Mucosa of descending colon (tissue), 3 donors: Measurements from ENCODE around the gene PLGRKT. TPM values are rescaled to one million over a fixed set of nuclear protein-coding genes. Genes with fewer than 3 reads are reported as not detected.
"Not testable (repeated sequence)": the region's sequence is repeated elsewhere in the genome, so short reads cannot be mapped to it uniquely, and the experiment has no call there.

Experiments
- ATAC-seq: fragments of 200-7000 bp; cut with Tn5 transposase; one replicate; pipeline ENCODE4 v1.9.1; 2020; ENCODE audit warnings: mild to moderate bottlenecking, moderate library complexity
- DNase-seq, 3 donors: peaks; one replicate each; pipeline ENCODE4 v3.0.0-alpha.2; 2020
- H3K36me3 ChIP-seq: fragments of 200-600 bp; one replicate; pipeline ENCODE4 v1.8.0; 2021; ENCODE audit warnings: low read depth, mild to moderate bottlenecking
- H3K4me1 ChIP-seq: fragments of 200-600 bp; one replicate; pipeline ENCODE4 v1.8.0; 2021; ENCODE audit warnings: low read depth, mild to moderate bottlenecking
- H3K4me3 ChIP-seq: fragments of 200-600 bp; one replicate; pipeline ENCODE4 v1.8.0; 2021; ENCODE audit warnings: mild to moderate bottlenecking
- H3K9me3 ChIP-seq: fragments of 200-600 bp; one replicate; pipeline ENCODE4 v1.8.0; 2021; ENCODE audit warnings: mild to moderate bottlenecking
- intact Hi-C, 2 donors: fragments of 100-400 bp; cut with DNase I in 1 of 2; cut with micrococcal nuclease in 1 of 2; formaldehyde crosslinking; loops; one replicate each; pipeline versions ENCODE4 v1.11.0 to v1.11.1; 2022; cut with DNase I, micrococcal nuclease
- total RNA-seq, 3 donors: library from RNA; stranded (reverse); fragmentation: NEBNext Ultra II Directional in 2 of 3; extraction: Animal tissue kit (Norgen Biotek cat#: 25700) in 2 of 3; gene quantifications; one replicate each; pipeline versions ENCODE4 v1.2.1 to v1.2.4, GENCODE V29; 2021 to 2023
- TF ChIP-seq, protein P1 (sequence below): fragments of 200-600 bp; IDR thresholded peaks from one replicate; pipeline ENCODE4 v1.8.0; 2022; ENCODE audit warnings: antibody characterized with exemption, mild to moderate bottlenecking
- donor health status: DM: no; HTN: no; CAD: no; lungs with moderate emphysema.
- donor health status: DM: no; HTN: no; CAD: no.
- donor health status: DM: no; HTN: yes; CAD: no.

Gene PLGRKT
- total RNA-seq, 3 donors from 2014 or later: 34.0 to 67.1 (median 53.0) TPM

DNA sequence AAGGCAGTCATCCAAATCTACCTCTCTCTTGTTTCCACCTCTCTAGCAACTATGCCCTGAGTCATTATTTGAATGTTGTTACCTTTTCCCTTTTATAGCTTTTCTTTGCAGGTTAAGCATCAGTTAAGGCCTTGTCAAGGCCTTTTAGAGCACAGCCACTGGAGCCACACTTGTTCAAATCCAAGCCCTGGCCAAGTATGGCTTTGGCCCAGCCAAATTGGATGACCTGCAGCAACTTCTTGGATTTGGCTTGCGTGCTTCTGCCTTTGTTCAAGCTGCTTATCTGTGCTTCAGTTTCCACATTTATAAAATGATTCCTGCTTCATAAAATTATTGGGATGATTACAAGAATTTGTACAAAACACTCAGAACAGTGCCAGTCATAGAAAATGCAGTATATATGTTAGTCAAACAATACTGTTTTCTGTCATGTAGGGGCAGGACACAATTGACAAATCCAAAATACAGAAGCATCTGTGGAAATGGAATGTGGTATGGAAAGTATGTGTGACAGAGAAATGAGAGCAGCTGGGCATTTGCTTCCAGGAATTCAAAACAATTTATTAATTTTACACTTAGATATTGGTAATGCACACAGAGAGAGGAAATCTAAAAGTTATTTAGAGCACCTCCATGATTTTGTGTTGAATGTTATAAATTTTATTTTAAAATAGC is 80.2 kb downstream of the PLGRKT start:
- Histone ChIP-seq H3K4me1 (peaks cover 6% of the 10 kb centered on the region), H3K36me3 (no peaks in the 10 kb centered on the region), H3K4me3 (no peak overlapping the region), H3K9me3 (no peaks in the 10 kb centered on the region)
- no peak for ATAC-seq
- TF ChIP-seq, protein P1, sequence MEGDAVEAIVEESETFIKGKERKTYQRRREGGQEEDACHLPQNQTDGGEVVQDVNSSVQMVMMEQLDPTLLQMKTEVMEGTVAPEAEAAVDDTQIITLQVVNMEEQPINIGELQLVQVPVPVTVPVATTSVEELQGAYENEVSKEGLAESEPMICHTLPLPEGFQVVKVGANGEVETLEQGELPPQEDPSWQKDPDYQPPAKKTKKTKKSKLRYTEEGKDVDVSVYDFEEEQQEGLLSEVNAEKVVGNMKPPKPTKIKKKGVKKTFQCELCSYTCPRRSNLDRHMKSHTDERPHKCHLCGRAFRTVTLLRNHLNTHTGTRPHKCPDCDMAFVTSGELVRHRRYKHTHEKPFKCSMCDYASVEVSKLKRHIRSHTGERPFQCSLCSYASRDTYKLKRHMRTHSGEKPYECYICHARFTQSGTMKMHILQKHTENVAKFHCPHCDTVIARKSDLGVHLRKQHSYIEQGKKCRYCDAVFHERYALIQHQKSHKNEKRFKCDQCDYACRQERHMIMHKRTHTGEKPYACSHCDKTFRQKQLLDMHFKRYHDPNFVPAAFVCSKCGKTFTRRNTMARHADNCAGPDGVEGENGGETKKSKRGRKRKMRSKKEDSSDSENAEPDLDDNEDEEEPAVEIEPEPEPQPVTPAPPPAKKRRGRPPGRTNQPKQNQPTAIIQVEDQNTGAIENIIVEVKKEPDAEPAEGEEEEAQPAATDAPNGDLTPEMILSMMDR: no peak
- DNase-seq: no peak
- intact Hi-C loops: no loop called here

DNA sequence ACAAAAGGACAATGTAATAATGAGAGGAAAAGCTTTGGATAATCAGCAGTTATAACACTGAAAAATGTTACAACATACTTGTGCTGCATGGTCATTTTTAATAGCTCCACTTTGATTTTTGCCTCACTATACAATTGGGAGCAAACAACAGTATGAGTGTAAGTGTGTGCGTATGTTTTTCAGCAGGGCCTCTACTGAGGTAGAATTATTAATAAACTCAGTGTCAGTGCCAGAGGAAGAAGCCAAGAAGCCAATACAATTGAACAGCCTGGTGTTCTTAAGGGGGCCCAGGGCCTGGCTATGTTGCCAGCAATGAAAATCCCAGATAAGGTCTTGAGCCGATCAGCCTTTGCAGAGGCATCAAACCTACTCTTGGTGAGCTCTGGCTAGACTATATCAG is 81.9 kb downstream of the PLGRKT start:
- no peak overlapping the region for H3K4me3 ChIP-seq
- TF ChIP-seq, protein P1: no peak
- peaks cover 6% of the 10 kb centered on the region for H3K4me1 ChIP-seq
- DNase-seq (no peak), ATAC-seq (no peak)
- H3K9me3 ChIP-seq: no peaks in the 10 kb centered on the region
- H3K36me3 ChIP-seq: no peaks in the 10 kb centered on the region
- intact Hi-C loops: no loop called here

DNA sequence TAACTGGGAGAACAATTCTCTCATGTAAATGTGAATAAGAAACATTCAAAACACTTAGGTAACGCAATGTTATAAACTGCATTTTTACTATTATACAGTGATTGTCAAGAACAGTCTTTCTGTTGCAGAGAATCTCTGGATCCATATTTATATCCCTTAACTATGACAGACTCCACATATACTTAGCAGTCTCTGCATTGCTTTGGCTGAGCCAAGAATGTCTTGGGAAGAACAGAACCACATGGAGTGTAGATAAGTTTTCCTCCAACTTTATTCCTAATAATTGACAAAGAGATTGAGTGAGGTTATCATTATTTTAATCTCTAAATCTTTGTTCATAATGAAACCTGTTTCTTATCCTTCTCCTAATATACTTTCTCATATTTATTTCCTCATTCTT is 82.5 kb downstream of the PLGRKT start:
- ATAC-seq (no peak), DNase-seq (no peak)
- peaks cover 4% of the 10 kb centered on the region for H3K4me1 ChIP-seq
- H3K9me3 ChIP-seq: no peaks in the 10 kb centered on the region
- H3K4me3 ChIP-seq: no peak overlapping the region
- intact Hi-C loops: no loop called here
- TF ChIP-seq, protein P1: no peak
- H3K36me3 ChIP-seq: no peaks in the 10 kb centered on the region

DNA sequence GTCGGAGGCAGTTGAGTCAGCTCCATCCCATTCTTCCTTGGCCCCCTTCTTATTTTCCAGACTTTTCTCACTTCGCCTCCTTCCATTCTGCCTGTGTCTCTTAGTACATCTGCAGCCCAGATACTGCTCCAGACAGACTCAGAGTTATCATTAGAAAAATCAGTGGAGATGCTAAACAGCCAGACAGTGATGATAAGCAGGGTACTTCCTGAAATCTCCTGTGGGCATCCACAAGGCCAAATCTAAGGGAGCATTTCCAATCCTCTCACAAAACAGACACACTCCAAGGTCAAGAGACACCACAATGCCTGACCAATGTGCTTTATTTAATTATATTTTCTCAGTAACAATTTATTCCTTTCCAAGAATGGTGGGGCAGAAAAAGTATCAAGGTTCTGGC is 83.5 kb downstream of the PLGRKT start:
- Histone ChIP-seq H3K36me3 (no peaks in the 10 kb centered on the region), H3K9me3 (no peaks in the 10 kb centered on the region), H3K4me1 (no peaks in the 10 kb centered on the region), H3K4me3 (no peak overlapping the region)
- intact Hi-C loops: no loop called here
- TF ChIP-seq, protein P1: no peak
- DNase-seq (no peak), ATAC-seq (no peak)

DNA sequence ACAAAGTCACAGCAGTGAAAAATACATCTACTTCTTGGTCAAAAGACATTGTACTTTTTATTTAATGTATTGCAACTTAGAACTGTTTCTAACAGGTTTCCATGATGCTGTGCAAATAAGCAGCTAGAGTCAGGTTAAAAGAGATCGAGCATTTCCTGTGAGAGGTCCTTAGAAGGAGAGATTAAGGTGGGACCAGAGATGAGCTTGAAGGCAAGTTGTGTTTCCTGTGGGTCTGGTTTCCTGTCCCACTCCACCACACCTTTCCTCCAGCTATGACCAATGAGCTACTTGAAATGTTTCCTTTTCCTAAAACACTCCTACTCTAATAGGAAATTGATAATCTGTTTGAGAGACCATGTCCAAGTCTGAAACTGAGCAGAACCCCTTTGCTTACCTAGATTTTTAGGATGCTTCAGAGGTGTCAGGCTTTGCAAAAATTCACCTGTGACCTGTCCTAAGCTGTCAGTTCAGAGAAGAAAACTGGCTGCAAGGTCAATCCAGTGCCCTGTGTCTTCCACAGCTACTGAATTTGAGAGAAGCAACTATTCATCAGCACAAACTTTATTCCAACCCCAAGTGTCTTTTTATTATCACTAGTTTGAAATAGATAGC is 85.0 kb downstream of the PLGRKT start:
- ATAC-seq (peak; percentile 55), DNase-seq (no peak)
- intact Hi-C loops: no loop called here
- H3K9me3 ChIP-seq: no peaks in the 10 kb centered on the region
- no peak overlapping the region for H3K4me3 ChIP-seq
- no peaks in the 10 kb centered on the region for H3K4me1 ChIP-seq
- no peaks in the 10 kb centered on the region for H3K36me3 ChIP-seq
- TF ChIP-seq, protein P1: no peak

DNA sequence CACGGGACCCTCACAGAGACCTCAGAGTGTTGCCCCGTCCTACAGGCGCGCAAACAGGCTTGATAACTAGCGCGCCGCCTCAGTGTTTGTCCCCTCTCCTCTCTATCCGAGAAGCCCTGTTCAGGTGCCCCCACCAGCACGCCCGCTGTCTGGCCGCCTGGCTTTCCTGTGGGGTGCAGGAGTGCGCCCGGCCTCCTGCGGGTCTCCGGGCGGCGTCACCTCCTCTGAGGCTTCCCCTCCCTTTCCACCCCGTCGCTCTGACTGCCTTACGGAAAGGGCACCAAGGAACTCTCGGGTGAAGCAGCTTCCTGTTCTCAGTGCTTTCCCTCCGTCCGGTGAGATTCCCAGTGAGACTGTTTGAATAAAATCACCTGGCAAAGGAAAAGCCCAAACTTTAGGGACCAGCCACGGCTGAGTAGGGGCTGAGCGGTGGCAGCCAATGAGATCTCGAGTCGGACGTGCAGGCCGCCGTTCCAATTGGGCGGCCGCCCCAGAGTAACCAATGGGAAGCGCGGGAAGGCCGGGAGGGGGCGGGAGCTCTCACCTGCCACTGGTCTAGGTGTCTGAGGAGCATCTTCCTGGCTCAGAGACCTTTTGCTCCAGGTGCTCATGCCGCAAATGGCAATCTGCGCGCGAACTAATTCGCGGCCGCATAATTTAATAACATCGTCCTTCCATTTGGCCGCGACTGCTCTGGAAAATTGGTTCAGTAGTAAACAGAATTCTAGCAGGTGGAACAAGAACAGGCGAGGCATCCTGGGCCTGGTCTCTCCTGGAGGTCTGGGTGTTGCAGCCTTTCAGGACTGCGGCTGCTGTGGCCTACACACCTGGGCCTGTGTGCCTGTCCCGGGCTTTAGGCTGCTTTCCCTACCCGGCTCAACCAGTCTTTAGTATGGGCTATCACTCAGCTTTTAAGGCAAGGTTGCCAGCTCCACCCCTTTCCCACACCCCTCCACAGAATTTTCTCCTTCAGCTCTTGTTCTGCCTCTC is 98.4 kb downstream of the PLGRKT start, which contains the start of gene RLN1:
Gene RLN1, minus strand, starts transcription at position 885 of the 990 bp plus-strand sequence. Its CDS starts 130 bp downstream, at position 755.
- ATAC-seq (peak; percentile 100), DNase-seq (peak in 2 of 3 donors; percentile 7 to 37)
- H3K4me3 ChIP-seq, H3K36me3 ChIP-seq, intact Hi-C loops, H3K9me3 ChIP-seq, H3K4me1 ChIP-seq: not testable (repeated sequence)
